Activated T-helper 1 cell treated with Interleukin-2 at 50 U/mL for 16 hours (primary cell): Measurements from ENCODE around the gene CAVIN2.

ENCODE experiments used
- DNase-seq: peaks from one replicate; pipeline ENCODE4 v3.0.0-alpha.2; 2020; ENCODE audit warnings: low read depth

The CAVIN2 gene, protein sequence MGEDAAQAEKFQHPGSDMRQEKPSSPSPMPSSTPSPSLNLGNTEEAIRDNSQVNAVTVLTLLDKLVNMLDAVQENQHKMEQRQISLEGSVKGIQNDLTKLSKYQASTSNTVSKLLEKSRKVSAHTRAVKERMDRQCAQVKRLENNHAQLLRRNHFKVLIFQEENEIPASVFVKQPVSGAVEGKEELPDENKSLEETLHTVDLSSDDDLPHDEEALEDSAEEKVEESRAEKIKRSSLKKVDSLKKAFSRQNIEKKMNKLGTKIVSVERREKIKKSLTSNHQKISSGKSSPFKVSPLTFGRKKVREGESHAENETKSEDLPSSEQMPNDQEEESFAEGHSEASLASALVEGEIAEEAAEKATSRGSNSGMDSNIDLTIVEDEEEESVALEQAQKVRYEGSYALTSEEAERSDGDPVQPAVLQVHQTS

DNA sequence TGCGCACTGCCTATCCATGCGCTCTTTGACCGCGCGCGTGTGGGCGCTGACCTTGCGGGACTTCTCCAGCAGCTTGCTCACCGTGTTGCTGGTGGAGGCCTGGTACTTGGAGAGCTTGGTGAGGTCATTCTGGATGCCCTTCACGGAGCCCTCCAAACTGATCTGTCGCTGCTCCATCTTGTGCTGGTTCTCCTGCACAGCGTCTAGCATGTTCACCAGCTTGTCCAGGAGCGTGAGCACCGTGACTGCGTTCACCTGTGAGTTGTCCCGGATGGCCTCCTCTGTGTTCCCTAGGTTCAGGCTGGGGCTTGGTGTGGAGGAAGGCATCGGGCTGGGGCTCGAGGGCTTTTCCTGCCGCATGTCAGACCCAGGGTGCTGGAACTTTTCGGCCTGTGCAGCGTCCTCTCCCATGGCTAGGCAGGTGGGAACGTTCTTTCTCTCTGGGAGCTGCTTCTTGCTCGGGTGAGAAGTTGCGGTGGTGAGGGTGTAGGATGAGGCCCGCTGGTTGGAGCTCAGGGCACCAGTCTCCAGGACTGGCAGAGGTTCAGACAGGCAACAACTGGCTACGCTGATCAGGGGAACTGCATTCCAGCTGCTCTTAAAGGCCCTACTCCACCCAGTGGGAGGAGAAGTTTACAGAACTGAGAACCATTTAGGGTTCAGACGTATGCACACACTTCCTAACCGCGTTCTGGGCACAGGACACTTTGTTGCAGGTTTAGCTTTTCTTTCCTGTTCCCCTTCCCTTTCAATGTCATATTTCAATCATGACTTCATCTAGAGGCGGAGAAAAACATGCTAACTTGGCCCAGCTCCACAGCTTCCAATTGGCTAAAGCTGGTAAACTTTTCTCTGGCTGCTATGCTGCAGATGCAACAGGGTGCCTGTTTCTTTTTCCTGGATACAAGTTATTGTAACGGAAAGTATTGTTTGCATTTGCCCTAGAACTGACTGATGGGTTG lies at the start of gene CAVIN2:
TSS of gene CAVIN2 (minus strand) at position 574 of the 962 bp plus-strand sequence. CDS start at position 411, 163 bp downstream.
- DNase-seq = no peak

DNA sequence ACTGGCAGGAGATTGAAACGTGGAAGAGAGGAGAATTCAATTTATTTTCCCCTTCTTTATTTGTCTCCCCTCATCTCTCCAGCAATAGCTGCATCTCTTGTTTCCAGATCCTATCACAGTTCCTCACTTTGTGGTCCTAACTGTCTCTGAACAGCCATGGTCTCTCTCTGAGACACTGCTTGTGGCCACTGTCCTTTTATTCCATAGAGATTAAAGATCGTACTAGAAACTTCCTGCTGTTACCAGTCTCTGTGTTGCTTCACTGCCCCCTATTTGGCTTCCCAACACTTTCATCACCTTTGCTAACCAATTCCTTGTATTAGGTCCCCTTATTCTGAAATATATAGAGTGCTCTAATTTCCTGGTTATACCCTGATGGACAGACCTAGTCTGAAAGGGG lies 48.9 kb upstream of the CAVIN2 start:
- no peak for DNase-seq

DNA sequence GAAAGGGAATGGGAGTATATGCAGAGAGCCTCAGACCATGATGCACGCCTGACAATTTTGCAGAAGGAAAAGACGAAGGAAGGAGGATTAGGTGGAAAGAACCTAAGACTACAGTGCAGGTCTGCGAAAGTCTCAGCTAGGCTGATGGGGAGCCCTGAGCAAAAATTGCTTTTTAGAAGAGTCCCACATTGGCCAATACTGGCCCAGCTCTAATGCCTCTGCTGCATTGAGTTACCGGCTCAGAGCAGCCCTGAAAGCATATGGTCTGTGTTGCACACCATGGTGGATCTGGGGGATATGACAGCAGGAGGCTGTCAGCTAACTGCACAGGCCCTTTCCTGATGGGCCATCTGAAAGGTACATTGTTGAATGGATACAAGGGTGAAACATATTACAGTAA lies 48.3 kb upstream of the CAVIN2 start:
- no peak for DNase-seq

DNA sequence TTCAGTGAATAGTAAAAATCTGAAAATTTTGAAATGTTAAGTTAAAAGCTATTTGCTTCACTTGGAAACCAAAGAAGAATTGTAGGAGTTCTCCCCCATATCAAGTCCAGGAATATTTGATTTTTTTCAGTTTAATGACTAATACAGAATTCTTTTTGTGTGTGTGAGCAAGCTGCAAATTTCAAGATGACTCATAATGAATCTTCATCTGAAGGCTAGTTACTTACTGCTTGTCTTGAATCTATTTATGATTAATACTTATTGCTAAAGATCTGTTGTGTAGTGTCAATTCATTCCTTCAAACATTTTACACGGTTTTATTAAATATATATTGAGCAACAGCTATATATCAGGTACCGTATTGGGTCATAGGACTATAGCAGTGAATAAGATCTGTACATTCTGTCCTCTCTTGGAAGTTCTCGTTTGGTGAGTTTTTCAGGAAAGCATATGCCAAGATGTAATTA lies 47.8 kb upstream of the CAVIN2 start:
- DNase-seq = no peak

DNA sequence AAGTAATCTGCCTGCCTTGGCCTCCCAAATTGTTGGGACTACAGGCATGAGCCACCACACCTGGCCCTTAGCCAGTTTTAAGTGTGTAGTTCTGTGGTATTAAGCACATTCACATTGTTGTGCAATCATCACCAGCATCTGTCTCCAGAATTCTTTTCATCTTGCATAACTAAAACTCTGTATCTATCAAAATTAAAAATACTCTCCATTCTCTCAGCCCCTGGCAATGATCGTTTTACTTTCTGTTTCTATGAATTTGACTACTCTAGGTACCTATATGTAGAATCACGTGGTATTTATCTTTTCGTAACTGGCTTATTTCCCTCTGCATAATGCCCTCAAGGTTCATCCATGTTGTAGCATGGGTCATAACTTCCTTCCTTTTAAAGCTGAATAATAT lies 45.5 kb upstream of the CAVIN2 start:
- DNase-seq = no peak

DNA sequence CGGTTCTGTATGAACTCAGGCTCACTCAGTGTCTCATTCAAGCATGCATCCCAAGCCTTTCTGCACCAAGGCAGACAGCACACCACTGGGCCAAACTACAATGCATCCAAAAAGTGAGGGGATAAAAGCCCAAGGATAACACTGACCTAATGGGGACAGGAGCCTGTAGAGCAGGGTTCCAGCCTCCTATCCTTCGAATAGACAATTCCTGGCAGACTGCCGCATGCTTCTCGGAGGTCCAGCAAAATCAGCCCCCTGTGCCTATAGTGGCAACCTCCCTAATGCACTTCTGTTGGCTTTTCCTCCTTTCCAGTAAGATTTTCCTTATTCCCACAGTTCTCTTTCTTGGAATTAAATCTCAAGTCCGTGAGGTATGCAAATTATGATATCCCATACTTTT lies 44.8 kb upstream of the CAVIN2 start:
- no peak for DNase-seq

DNA sequence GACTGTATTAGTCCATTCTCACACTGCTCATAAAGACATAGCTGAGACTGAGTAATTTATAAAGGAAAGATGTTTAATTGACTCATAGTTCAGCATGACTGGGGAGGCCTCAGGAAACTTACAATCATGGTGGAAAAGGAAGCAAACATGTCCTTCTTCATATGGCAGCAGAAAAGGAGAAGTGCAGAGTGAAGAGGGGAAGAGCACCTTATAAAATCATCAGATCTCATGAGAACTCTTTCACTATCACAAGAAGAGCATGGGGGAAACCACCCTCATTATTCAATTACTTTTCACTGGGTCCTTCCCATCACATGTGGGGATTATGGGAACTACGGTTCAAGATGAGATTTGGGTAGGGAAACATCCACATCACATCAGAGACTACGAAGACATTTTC lies 43.0 kb upstream of the CAVIN2 start:
- DNase-seq = no peak

DNA sequence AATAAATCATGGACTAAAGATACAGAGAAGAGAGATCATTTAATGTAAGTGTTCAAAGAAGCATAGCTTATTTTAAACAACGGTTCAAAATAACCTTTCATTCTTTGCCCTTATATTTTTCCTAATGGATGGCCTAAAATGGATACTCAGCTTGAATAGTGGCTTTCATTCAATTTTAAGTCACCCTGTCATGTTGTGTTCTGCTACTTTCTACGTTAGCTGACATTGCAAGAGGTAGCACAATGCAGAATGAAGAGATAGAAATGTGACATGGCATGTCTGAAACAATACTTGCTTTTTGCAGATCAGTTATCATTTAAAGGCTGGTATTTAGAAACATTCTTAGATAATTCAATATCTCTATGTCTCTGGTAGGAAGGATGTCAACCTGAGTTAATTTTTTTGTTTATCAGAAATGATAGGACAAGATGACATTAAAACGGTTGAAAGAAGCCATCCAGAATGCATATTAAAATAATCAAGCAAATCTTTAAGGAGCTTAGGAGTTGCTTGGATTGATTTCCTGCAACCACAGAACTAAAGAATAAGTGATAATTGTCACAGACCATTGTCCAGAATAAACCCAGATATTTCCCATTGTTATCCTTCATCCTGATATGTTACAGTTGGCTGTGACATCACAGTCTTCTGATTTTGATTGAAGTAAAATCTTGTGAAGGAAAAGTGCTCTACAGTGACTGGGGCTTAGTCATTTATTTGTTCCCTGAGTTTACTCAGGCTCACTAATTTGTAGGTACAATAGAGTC lies 41.7 kb upstream of the CAVIN2 start:
- DNase-seq = no peak

DNA sequence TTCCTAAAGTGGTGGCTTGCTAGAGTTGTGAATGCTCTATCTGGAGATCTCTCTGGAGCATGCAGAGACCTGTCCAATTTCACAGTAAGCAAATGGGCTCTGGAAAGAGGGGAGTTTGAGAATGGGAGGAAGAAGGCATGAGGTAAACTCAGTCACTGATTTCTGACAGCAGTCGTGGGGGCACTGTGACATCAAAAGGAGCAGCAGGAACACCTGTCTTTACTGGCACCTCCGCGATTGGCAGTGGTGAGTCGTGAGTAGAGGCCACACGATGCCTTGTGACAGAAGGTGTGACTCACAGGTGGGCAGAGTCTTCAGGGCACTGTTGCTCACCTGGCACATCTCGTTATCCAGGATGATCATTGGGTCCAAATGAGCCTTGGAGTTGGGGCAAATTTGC lies 38.8 kb upstream of the CAVIN2 start:
- no peak for DNase-seq

DNA sequence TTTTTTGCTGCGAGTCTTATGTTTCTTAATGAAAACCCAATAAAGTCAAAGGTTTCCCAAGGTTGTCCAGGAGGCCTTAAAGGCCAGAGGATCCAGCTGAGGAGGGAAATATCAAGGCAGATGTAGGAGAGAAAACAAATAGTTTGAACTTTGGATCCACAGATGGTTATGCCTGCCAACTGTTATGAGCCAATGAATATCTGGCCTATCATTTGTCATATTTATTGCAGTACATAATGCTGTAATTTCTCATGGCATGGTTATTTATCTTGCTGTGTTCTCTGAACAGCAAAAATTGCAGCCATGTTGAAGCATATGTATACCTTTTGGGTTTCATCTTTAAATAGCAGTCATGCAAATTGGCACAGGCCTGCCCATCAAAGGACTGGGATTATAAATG lies 38.2 kb upstream of the CAVIN2 start:
- DNase-seq = no peak

DNA sequence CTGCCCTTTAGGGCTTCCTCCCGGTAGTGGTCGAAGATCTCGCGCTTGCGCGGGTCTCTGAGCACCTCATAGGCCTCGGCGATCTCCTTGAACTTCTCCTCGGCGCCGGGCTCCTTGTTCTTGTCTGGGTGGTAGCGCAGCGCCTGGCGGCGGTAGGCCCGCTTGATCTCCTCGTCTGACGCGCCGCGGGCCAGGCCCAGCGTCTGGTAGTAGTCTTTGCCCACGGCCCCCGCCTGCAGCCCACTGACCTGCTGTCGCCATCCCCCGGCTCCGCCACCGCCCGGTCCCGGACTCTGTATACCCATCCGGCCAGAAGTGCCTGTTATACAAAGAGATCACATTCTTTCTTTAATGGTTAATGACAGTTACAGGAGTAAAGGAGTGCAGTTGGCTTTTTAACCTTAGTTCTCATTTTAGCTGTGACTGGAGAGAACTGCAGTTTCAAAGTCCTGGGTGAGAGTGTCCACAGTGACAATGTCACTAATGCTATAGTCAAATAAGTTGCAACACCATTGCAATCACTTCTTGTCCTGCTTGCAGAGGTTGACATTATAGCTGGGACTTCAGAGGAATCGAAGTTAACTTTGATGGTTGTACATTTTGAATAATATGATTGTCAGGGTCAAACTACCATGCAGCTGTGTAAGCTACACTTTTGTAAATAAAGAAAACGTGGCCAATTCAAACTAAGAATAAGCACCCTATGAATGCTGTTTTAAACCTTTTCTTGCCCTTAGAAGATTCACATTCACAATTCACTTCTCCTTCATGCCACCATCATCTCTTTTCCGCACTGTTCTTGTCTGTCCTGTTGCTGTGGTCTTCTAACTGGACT lies 35.3 kb upstream of the CAVIN2 start:
- no peak for DNase-seq

DNA sequence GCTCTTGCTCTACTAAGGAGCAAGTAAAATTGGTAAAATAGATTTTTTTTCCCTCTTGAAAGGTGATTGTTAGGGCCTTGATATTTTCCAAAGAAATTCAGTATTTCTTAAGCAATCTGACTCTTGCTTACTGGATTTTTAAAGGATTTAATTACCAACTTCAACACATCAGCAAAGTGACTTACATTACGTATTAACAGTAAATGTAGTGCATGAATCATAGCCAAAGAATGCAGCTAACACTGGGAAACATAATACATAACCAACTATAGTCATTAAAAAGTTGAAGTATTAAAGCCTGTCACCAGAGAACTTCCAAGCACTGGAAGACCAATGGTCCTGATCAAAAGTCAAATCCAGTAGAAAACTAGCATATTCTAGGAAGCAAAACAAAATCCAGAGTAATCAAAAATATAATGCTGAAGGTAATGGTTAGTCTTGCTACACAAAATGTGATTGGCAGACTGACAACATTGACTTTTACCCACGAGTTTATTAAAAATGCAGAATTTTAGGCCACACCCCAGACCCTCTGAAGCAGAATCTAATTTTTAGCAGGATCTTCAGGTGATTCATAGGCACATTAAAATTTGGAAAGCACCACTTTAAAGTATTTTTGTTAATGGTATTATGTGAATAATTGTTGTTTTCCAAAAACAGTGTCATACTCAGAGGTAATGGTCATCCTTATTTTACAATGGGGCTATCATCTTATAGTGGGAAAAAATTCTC lies 31.8 kb upstream of the CAVIN2 start:
- no peak for DNase-seq

DNA sequence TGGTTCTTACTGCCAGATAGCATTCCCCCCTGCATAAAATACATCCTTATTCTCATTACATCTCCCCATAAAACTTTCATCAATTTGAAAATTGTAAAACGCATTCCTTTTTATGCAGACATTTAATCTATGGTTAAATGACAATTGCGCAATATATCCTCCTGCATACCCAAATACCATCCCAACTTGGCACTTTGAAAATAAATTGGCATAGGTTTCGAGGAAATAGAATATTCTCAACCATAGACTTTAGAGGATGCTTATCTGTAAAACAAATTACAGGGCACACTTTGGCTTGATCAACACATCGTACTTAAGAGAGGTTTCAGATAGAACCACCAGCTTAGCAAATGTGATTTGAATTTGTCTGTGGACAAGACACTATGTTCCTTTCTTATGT lies 31.0 kb upstream of the CAVIN2 start:
- no peak for DNase-seq

DNA sequence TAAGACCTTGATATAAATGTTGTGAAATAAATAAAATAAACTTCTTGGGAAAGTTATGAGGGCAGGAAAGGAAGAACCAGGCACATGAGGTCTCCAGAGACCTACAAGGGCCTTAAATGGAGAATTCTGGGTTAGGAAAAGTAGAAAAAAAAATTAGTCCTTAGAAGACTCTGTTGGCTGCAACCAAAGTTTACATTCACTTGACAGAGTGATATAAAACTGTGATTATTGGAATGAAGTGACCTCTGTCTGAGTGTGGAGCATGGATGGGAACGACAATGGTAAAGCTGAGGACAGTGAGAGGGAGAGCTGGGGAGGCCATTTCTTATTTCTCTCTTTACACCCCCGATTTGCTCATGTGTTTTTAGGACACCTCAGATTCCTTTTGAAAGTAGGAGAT lies 29.0 kb upstream of the CAVIN2 start:
- no peak for DNase-seq

DNA sequence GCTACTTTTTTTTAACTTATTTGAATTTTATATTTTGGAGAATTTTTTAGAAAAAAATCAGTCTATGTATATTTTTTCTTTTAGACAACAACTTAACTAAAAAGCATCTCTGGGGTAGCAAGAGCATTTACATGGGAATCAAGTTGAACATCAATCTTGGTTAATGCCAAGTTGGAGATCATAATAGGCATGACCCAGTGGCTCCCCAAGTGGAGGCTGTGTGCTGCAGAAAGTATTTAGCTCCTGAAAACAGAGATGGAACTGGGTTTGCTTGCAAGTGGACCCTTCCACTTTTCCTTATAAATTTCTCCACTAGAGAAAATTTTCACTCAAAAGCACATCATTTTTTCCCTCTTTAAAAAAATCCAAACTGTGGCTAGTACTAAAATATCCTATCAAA lies 23.9 kb upstream of the CAVIN2 start:
- DNase-seq = no peak

DNA sequence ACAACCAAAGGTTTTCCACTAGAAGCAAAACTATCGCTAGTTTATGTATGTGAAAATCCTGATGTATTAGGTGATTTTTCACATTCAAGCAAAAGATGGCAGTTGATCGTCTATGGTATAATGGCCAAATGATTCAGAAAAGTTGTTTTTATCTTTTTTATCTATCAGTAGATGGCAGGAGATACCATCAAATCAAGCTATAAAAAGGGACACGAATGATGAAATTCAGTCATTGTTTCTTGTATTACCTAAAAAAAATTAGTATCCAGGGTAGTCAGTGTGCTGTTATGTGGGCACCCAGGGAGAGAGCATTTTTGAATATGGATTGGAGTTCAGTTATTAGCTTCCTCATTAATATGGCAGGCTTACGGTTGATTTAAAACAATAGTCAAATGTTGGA lies 22.9 kb upstream of the CAVIN2 start:
- no peak for DNase-seq

DNA sequence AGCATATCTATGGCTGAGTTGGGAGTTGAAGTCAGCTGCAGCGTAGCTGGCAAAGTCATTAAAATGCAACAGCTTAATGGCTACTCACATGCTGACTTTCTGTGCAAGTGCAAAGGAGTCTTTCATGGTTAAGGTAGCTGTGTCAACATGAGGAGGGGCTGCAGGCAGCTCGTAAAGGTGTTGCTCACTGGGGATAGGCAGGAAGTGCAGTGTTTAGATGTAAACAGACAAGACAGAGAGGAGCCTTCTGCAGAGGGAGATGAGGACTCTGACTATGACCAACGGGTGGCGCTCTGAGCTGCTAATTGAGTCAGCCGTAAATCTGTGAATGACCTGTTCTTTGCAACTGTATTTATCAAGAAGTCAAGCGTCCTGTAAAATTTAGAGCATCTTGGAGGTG lies 22.3 kb upstream of the CAVIN2 start:
- no peak for DNase-seq

DNA sequence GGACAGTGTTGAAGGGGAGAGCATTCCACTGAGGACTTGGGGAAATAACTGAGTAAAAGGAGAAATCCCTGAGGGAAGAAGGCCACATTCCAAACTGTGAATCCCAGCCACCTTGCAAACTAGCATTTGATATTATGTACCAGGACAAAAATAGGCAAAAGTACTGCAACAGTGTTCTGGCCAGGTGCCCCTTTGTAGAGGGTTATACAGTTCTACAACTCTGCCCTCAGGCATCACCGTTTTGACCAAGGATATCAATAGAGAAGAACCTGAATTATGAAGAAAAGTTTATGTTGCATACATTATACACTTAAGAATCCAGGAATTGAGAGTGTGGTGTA lies 20.6 kb upstream of the CAVIN2 start:
- no peak for DNase-seq

DNA sequence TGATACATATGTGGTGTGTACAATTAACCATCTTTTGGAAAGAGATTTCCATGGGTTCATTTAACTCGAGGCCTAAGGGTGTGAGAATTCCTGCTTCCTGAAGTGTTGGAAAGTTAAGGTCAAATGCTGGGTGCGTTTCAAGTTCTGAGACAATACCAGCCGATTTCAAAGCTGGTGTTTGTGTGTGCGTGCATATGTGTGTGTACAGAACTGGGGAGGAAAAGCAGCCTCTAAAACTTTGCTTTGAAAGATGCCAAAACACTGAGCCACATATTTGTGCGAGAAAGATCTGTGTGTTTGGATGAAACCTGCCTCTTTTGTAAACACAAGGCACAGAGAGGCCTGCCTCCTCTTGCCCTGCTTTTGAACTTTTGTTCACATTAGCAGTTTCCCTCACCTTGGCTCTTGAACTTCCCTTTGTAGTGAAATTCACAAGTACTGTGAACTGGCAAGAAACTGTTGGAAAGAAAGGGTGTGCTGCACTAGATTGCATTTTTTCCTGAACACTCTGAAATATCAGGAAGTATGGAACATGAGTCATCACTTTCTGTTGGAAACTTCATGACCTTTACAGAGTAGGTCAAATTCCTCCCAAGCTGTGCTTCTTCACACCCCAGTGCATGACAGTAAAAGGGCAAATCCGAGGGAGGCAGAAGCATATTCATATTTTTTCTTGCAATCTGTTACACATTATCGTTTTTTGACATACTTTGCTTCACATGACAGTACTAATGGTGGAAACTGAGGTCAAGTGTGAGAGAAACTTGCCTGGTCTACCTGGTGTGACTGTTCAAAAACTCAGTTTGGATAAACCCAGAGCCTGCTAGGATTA lies 20.0 kb upstream of the CAVIN2 start:
- DNase-seq = no peak

DNA sequence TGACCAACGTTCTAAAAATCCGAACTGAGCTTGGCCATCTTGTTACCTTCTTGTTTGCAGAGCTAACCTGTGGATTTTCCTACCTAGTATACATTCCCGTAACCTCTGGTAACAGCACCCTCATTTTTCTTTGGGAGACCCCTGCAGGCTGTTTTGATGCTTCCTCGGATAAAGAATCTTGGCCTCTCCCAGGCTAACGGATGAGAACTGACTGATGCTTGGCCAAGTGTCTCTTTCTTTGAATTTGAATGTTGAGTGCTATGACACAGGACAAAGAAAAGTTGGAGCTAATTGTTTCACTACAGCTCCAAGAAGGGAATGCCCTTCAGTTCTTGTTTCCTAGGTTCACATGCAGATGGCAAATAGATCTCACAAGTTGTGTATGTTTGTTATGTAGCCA lies 19.3 kb upstream of the CAVIN2 start:
- DNase-seq = no peak
